Measurements from ENCODE around the gene MTAP. TPM values are rescaled to one million over a fixed set of nuclear protein-coding genes. Genes with fewer than 3 reads are reported as not detected.

The MTAP gene
- polyA plus RNA-seq, 5 donors: 26.0 to 44.0 (median 37.4) TPM

GRCh38 chr9:21801683-21802417 is 586 bp upstream of the MTAP start:
- no peak for DNase-seq

- DNase-seq: no peak
These were observed 1.2 kb downstream of the MTAP start for GRCh38 chr9:21803649-21804048.

- no peak for DNase-seq
These were observed 1.9 kb downstream of the MTAP start for GRCh38 chr9:21804331-21804730.

- no peak for DNase-seq
These were observed 2.4 kb downstream of the MTAP start for GRCh38 chr9:21804791-21805190.

- no peak for DNase-seq
These were observed 4.2 kb downstream of the MTAP start for GRCh38 chr9:21806644-21807043.

- DNase-seq: no peak
These were observed 8.0 kb downstream of the MTAP start for GRCh38 chr9:21810388-21810787.

- no peak for DNase-seq
These were observed 8.4 kb downstream of the MTAP start for GRCh38 chr9:21810881-21811280.

- no peak for DNase-seq
These were observed 9.5 kb downstream of the MTAP start for GRCh38 chr9:21811914-21812313.

GRCh38 chr9:21812415-21812814 is 10.0 kb downstream of the MTAP start:
- no peak for DNase-seq

- peak in 1 of 2 donors; percentile 46 for DNase-seq
These were observed 10.6 kb downstream of the MTAP start for GRCh38 chr9:21812946-21813568.

GRCh38 chr9:21813575-21814473 is 11.4 kb downstream of the MTAP start:
- peak; percentile 45 to 59 for DNase-seq

- DNase-seq: no peak
These were observed 13.2 kb downstream of the MTAP start for GRCh38 chr9:21815643-21816042.

- DNase-seq: no peak
These were observed 14.7 kb downstream of the MTAP start for GRCh38 chr9:21817176-21817575.

- no peak for DNase-seq
These were observed 23.2 kb downstream of the MTAP start for GRCh38 chr9:21825637-21826036.

GRCh38 chr9:21828853-21829410 is 26.5 kb downstream of the MTAP start:
- no peak for DNase-seq

GRCh38 chr9:21830589-21830988 is 28.2 kb downstream of the MTAP start:
- DNase-seq: no peak

- DNase-seq: no peak
These were observed 29.5 kb downstream of the MTAP start for GRCh38 chr9:21831841-21832509.

GRCh38 chr9:21833090-21833801 is 30.8 kb downstream of the MTAP start:
- no peak for DNase-seq

GRCh38 chr9:21835121-21835520 is 32.7 kb downstream of the MTAP start:
- DNase-seq: no peak

GRCh38 chr9:21836437-21837161 is 34.2 kb downstream of the MTAP start:
- DNase-seq: no peak
